Thyroid gland (tissue), 4 donors: ENCODE data around the gene HEXIM2.

Experiments
- CTCF ChIP-seq, 6 experiments: fragments of 200-600 bp in 3 of 6; fragments of 450-650 bp in 3 of 6; sonication (generic) in 3 of 6; IDR thresholded peaks; one replicate each; pipeline ENCODE4 v1.5.1; 2016 to 2019; ENCODE audit warnings: antibody characterized with exemption in 6 of 6, mild to moderate bottlenecking in 2 of 6, inconsistent platforms in 1 of 6, moderate library complexity in 1 of 6
- POLR2A ChIP-seq, 2 donors: fragments of 450-650 bp; IDR thresholded peaks; one replicate each; pipeline ENCODE4 v1.6.1; 2017; ENCODE audit warnings: antibody characterized with exemption in 2 of 2, mild to moderate bottlenecking in 2 of 2, moderate library complexity in 1 of 2

- TF ChIP-seq CTCF (IDR thresholded peaks at IDR 0.05) = no peak
- TF ChIP-seq POLR2A (IDR thresholded peaks at IDR 0.05) = no peak
Measured at GRCh38 chr17:45156242-45156641, 5.4 kb upstream of the HEXIM2 start.
